Left renal cortex interstitium (tissue), 4 donors: Measurements from ENCODE around the gene STX8. TPM values are rescaled to one million over a fixed set of nuclear protein-coding genes. Genes with fewer than 3 reads are reported as not detected.
"Not testable (repeated sequence)": the region's sequence is repeated elsewhere in the genome, so short reads cannot be mapped to it uniquely, and the experiment has no call there.

Source experiments
- DNase-seq, 4 donors: peaks; one replicate each; pipeline ENCODE4 v3.0.0-alpha.2; 2013; ENCODE audit warnings: low read depth in 4 of 4, low spot score in 2 of 4, missing footprints in 1 of 4
- polyA plus RNA-seq, 4 donors: library from polyadenylated mRNA; unstranded; fragments of 120-200 nt; gene quantifications; one replicate each; pipeline ENCODE4 v1.2.1, GENCODE V29; 2013; ENCODE audit not compliant: insufficient read length in 4 of 4

Gene STX8
- polyA plus RNA-seq, 4 donors, result 59.1 to 71.2 (median 61.9) TPM

- not testable (repeated sequence) for DNase-seq
These were observed 128.3 kb downstream of the STX8 start for GRCh38 chr17:9447298-9447697.

- DNase-seq, result no peak
These were observed 129.1 kb downstream of the STX8 start for GRCh38 chr17:9446528-9446927.

- DNase-seq, result no peak
These were observed 130.2 kb downstream of the STX8 start for GRCh38 chr17:9445424-9445823.

GRCh38 chr17:9444687-9445086, 130.9 kb downstream of the STX8 start:
- no peak for DNase-seq

GRCh38 chr17:9443811-9444210, 131.8 kb downstream of the STX8 start:
- no peak for DNase-seq

- DNase-seq, result no peak
These were observed 135.8 kb downstream of the STX8 start for GRCh38 chr17:9439851-9440250.

GRCh38 chr17:9436630-9437029, 139.0 kb downstream of the STX8 start:
- no peak for DNase-seq

GRCh38 chr17:9435165-9435564, 140.5 kb downstream of the STX8 start:
- DNase-seq, result no peak

GRCh38 chr17:9434642-9435057, 141.0 kb downstream of the STX8 start:
- DNase-seq, result no peak

GRCh38 chr17:9432934-9433421, 142.6 kb downstream of the STX8 start:
- no peak for DNase-seq

- DNase-seq, result no peak
These were observed 143.3 kb downstream of the STX8 start for GRCh38 chr17:9432134-9432885.

GRCh38 chr17:9431620-9432019, 144.0 kb downstream of the STX8 start:
- DNase-seq, result no peak

- DNase-seq, result no peak
These were observed 147.9 kb downstream of the STX8 start for GRCh38 chr17:9427465-9428315.

GRCh38 chr17:9424071-9424640, 151.5 kb downstream of the STX8 start:
- no peak for DNase-seq

GRCh38 chr17:9421525-9421924, 154.1 kb downstream of the STX8 start:
- DNase-seq, result no peak

GRCh38 chr17:9419932-9420453, 155.6 kb downstream of the STX8 start:
- no peak for DNase-seq

GRCh38 chr17:9414471-9414870, 161.1 kb downstream of the STX8 start:
- no peak for DNase-seq

GRCh38 chr17:9410737-9411136, 164.9 kb downstream of the STX8 start:
- DNase-seq, result no peak

- no peak for DNase-seq
These were observed 165.3 kb downstream of the STX8 start for GRCh38 chr17:9410301-9410700.

- DNase-seq, result no peak
These were observed 165.7 kb downstream of the STX8 start for GRCh38 chr17:9409878-9410277.
